ENCODE results near the gene ZNF519. TPM values are rescaled to one million over a fixed set of nuclear protein-coding genes. Genes with fewer than 3 reads are reported as not detected.

Gene ZNF519
- total RNA-seq, 4 donors from 2014 or later: 0.73 to 2.3 (median 2.0) TPM

- H3K36me3 ChIP-seq: no peaks in the 10 kb centered on the region
- H3K9me3 ChIP-seq: no peaks in the 10 kb centered on the region
- no peak overlapping the region for H3K4me3 ChIP-seq
- intact Hi-C loops (cut with DNase I; ENCODE audit: low total_unique reads): no loop called here
- DNase-seq (no peak), ATAC-seq (no peak)
- H3K27ac ChIP-seq: no peak overlapping the region
- peaks cover 0 to 4% of the 10 kb centered on the region in 2 donors for H3K4me1 ChIP-seq
- H3K27me3 ChIP-seq: no peaks in the 10 kb centered on the region
- TF ChIP-seq POLR2A (IDR thresholded peaks at IDR 0.05) (no peak), CTCF (IDR thresholded peaks at IDR 0.05 in 4 of 5, conservative IDR thresholded peaks at IDR 0.05 in 1 of 5) (no peak)
- in situ Hi-C loops (cut with MboI; ENCODE audit: low sequenced_read_pairs in 4 of 4): loop anchor here in 2 of 4 donors (25.0 kb wide), 1 partner anchor 277 kb away; the partner anchor contains the start of gene MC5R (in 2 of the 2)
These were observed 42.5 kb downstream of the ZNF519 start for GRCh38 chr18:14089781-14090180.

- intact Hi-C loops (cut with DNase I; ENCODE audit: low total_unique reads) (no loop called here), in situ Hi-C loops (cut with MboI; ENCODE audit: low sequenced_read_pairs in 4 of 4) (loop anchor here in 2 of 4 donors (25.0 kb wide), 1 partner anchor 277 kb away; the partner anchor contains the start of gene MC5R (in 2 of the 2))
- no peak for ATAC-seq
- no peak for TF ChIP-seq POLR2A (IDR thresholded peaks at IDR 0.05)
- TF ChIP-seq CTCF (IDR thresholded peaks at IDR 0.05 in 4 of 5, conservative IDR thresholded peaks at IDR 0.05 in 1 of 5): no peak
- Histone ChIP-seq H3K27me3 (no peaks in the 10 kb centered on the region), H3K4me1 (peaks cover 0 to 4% of the 10 kb centered on the region in 2 donors), H3K36me3 (no peaks in the 10 kb centered on the region), H3K4me3 (no peak overlapping the region), H3K27ac (no peak overlapping the region), H3K9me3 (no peaks in the 10 kb centered on the region)
- no peak for DNase-seq
These were observed 43.0 kb downstream of the ZNF519 start for GRCh38 chr18:14089191-14089590.

- Histone ChIP-seq H3K4me1 (peaks cover 0 to 4% of the 10 kb centered on the region in 2 donors), H3K27me3 (no peaks in the 10 kb centered on the region), H3K27ac (no peak overlapping the region), H3K36me3 (no peaks in the 10 kb centered on the region), H3K9me3 (no peaks in the 10 kb centered on the region), H3K4me3 (no peak overlapping the region)
- in situ Hi-C loops (cut with MboI; ENCODE audit: low sequenced_read_pairs in 4 of 4): loop anchor here in 2 of 4 donors (25.0 kb wide), 1 partner anchor 274 kb away; the partner anchor contains the start of gene MC5R (in 2 of the 2)
- intact Hi-C loops (cut with DNase I; ENCODE audit: low total_unique reads): loop anchor here (2.0 kb wide), 1 partner anchor 262 kb away; the partner anchor contains the start of gene MC5R
- TF ChIP-seq POLR2A (IDR thresholded peaks at IDR 0.05): no peak
- peak; percentile 14 to 49 (median 34) for TF ChIP-seq CTCF (IDR thresholded peaks at IDR 0.05 in 4 of 5, conservative IDR thresholded peaks at IDR 0.05 in 1 of 5)
- DNase-seq (no peak), ATAC-seq (peak in 1 of 2 donors; percentile 39)
These were observed 45.6 kb downstream of the ZNF519 start for GRCh38 chr18:14086458-14087231.

- Histone ChIP-seq H3K4me3 (no peak overlapping the region), H3K9me3 (no peaks in the 10 kb centered on the region), H3K27me3 (no peaks in the 10 kb centered on the region), H3K36me3 (no peaks in the 10 kb centered on the region), H3K4me1 (peaks cover 0 to 4% of the 10 kb centered on the region in 2 donors), H3K27ac (no peak overlapping the region)
- in situ Hi-C loops (cut with MboI; ENCODE audit: low sequenced_read_pairs in 4 of 4) (loop anchor here in 2 of 4 donors (25.0 kb wide), 1 partner anchor 274 kb away; the partner anchor contains the start of gene MC5R (in 2 of the 2)), intact Hi-C loops (cut with DNase I; ENCODE audit: low total_unique reads) (loop anchor here (2.0 kb wide), 1 partner anchor 261 kb away; the partner anchor contains the start of gene MC5R)
- peak in 1 of 2 donors; percentile 11 for ATAC-seq
- DNase-seq: no peak
- TF ChIP-seq CTCF (IDR thresholded peaks at IDR 0.05 in 4 of 5, conservative IDR thresholded peaks at IDR 0.05 in 1 of 5) (no peak), POLR2A (IDR thresholded peaks at IDR 0.05) (no peak)
These were observed 46.3 kb downstream of the ZNF519 start for GRCh38 chr18:14085770-14086457.
